ENCODE results near the gene GFOD1. TPM values are rescaled to one million over a fixed set of nuclear protein-coding genes. Genes with fewer than 3 reads are reported as not detected.

GFOD1 gene
- polyA plus RNA-seq, 2 of the 4 experiments (the other 2 are of a cell fraction), result 2.7 to 3.5 TPM

- CTCF ChIA-PET, result interaction anchor here (2.1 kb wide), 1 partner anchor 66 kb away, joined by 5 read pairs; the partner anchor contains the start of gene SIRT5
- ATAC-seq, result no peak
- no peak overlapping the region for H3K4me2 ChIP-seq
Observed at GRCh38 chr6:13508711-13509705, 21.6 kb upstream of the GFOD1 start.

GRCh38 chr6:13507306-13507860 is 20.0 kb upstream of the GFOD1 start:
- no peak overlapping the region for H3K4me3 ChIP-seq
- CTCF ChIA-PET, result interaction anchor here (0.7 kb wide), 1 partner anchor 12 kb away, joined by 3 read pairs; no protein-coding TSS in a partner anchor
- H3K9me3 ChIP-seq, result no peaks in the 10 kb centered on the region
- DNase-seq (ENCODE audit: low read depth in 1 of 2, low spot score in 1 of 2) (no peak), ATAC-seq (no peak), FAIRE-seq (no peak)
- H3K4me2 ChIP-seq, result no peak overlapping the region
- TF ChIP-seq GATA3 (IDR thresholded peaks at IDR 0.05; ENCODE audit: borderline replicate concordance) (no peak), HEYL (CRISPR knock-in tag; IDR thresholded peaks at IDR 0.05) (no peak), RARB (CRISPR knock-in tag; IDR thresholded peaks at IDR 0.05) (no peak), KDM1A (IDR thresholded peaks at IDR 0.05; ENCODE audit: low read depth) (no peak), SREBF2 (IDR thresholded peaks at IDR 0.05) (no peak), E2F6 (IDR thresholded peaks at IDR 0.05; ENCODE audit: borderline replicate concordance, low read depth) (no peak), TP53 (CRISPR knock-in tag; IDR thresholded peaks at IDR 0.05) (no peak), JUN (IDR thresholded peaks at IDR 0.05) (no peak), ZSCAN20 (CRISPR knock-in tag; IDR thresholded peaks at IDR 0.05) (no peak), CEBPB (IDR thresholded peaks at IDR 0.05) (no peak), HOXB5 (CRISPR knock-in tag; IDR thresholded peaks at IDR 0.05) (no peak)
- TF ChIP-seq, protein P1, sequence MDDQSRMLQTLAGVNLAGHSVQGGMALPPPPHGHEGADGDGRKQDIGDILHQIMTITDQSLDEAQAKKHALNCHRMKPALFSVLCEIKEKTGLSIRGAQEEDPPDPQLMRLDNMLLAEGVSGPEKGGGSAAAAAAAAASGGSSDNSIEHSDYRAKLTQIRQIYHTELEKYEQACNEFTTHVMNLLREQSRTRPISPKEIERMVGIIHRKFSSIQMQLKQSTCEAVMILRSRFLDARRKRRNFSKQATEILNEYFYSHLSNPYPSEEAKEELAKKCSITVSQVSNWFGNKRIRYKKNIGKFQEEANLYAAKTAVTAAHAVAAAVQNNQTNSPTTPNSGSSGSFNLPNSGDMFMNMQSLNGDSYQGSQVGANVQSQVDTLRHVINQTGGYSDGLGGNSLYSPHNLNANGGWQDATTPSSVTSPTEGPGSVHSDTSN (IDR thresholded peaks at IDR 0.05), result no peak
- whole genome bisulfite sequencing (ENCODE audit: missing lambda C conversion rate), result 52% methylated on average over 3 of the region's 3 CpGs
- no peak overlapping the region for H3K27ac ChIP-seq
- POLR2A ChIA-PET, result no interaction called here
- H3K4me1 ChIP-seq, result no peaks in the 10 kb centered on the region

More at GRCh38 chr6:13508711-13509705, 21.6 kb upstream of the GFOD1 start:
- FAIRE-seq, result no peak
- POLR2A ChIA-PET, result no interaction called here
- H3K27ac ChIP-seq, result no peak overlapping the region
- DNase-seq (ENCODE audit: low read depth in 1 of 2, low spot score in 1 of 2), result no peak
- no peaks in the 10 kb centered on the region for H3K9me3 ChIP-seq
- H3K4me1 ChIP-seq, result no peaks in the 10 kb centered on the region
- no peak for TF ChIP-seq USF2 (IDR thresholded peaks at IDR 0.05)
- 68% methylated on average over 13 of the region's 13 CpGs for WGBS (ENCODE audit: missing lambda C conversion rate)
- H3K4me3 ChIP-seq, result no peak overlapping the region

DNA sequence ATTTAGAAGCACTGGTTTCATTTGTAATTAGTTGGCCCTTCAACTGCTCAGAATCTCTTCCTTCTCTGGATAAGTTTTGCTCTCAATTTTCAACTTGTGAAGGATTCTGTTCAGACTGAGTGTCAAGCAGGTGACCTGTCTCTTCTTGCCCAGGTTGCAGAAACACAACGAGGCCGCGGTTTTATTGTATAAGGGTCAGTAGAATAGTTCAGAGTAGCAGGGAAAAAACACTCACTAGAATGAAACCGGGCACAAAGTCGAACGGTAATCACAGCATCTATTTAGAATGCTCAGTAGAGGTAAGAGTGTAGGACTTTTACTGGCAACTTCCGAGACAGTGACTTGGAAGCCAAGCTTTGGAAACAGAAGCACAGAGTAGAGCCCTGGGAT is 17.9 kb upstream of the GFOD1 start:
- H3K4me1 ChIP-seq, result no peaks in the 10 kb centered on the region
- H3K4me2 ChIP-seq, result no peak overlapping the region
- POLR2A ChIA-PET, result no interaction called here
- H3K4me3 ChIP-seq, result no peak overlapping the region
- no peak overlapping the region for H3K27ac ChIP-seq
- FAIRE-seq (no peak), DNase-seq (ENCODE audit: low read depth in 1 of 2, low spot score in 1 of 2) (no peak), ATAC-seq (no peak)
- TF ChIP-seq, protein P2, sequence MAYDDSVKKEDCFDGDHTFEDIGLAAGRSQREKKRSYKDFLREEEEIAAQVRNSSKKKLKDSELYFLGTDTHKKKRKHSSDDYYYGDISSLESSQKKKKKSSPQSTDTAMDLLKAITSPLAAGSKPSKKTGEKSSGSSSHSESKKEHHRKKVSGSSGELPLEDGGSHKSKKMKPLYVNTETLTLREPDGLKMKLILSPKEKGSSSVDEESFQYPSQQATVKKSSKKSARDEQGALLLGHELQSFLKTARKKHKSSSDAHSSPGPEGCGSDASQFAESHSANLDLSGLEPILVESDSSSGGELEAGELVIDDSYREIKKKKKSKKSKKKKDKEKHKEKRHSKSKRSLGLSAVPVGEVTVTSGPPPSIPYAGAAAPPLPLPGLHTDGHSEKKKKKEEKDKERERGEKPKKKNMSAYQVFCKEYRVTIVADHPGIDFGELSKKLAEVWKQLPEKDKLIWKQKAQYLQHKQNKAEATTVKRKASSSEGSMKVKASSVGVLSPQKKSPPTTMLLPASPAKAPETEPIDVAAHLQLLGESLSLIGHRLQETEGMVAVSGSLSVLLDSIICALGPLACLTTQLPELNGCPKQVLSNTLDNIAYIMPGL (CRISPR knock-in tag; IDR thresholded peaks at IDR 0.05; ENCODE audit: borderline replicate concordance), result no peak
- TF ChIP-seq ZSCAN20 (CRISPR knock-in tag; IDR thresholded peaks at IDR 0.05), result no peak
- TF ChIP-seq BHLHE40 (IDR thresholded peaks at IDR 0.05; ENCODE audit: low read depth, low read length), result no peak
- TF ChIP-seq FOXS1 (CRISPR knock-in tag; IDR thresholded peaks at IDR 0.05), result no peak
- TF ChIP-seq USF2 (IDR thresholded peaks at IDR 0.05), result no peak
- TF ChIP-seq NPAS2 (CRISPR knock-in tag; IDR thresholded peaks at IDR 0.05; ENCODE audit: borderline replicate concordance), result no peak
- TF ChIP-seq HOXB13 (CRISPR knock-in tag; IDR thresholded peaks at IDR 0.05; ENCODE audit: low read depth), result no peak
- TF ChIP-seq MAZ (IDR thresholded peaks at IDR 0.05; ENCODE audit: borderline replicate concordance, low read depth, low read length), result no peak
- TF ChIP-seq RNF2 (IDR thresholded peaks at IDR 0.05; ENCODE audit: borderline replicate concordance, low read depth), result no peak
- no peak for TF ChIP-seq HEYL (CRISPR knock-in tag; IDR thresholded peaks at IDR 0.05)
- TF ChIP-seq HOXB5 (CRISPR knock-in tag; IDR thresholded peaks at IDR 0.05), result no peak
- TF ChIP-seq MAFK (IDR thresholded peaks at IDR 0.05; ENCODE audit: partially characterized antibody), result no peak
- TF ChIP-seq PHF8 (IDR thresholded peaks at IDR 0.05; ENCODE audit: borderline replicate concordance, low read depth), result no peak
- TF ChIP-seq TFCP2L1 (CRISPR knock-in tag; IDR thresholded peaks at IDR 0.05), result no peak
- no peak for TF ChIP-seq CEBPB (IDR thresholded peaks at IDR 0.05)
- no peak for TF ChIP-seq CBX2 (IDR thresholded peaks at IDR 0.05; ENCODE audit: borderline replicate concordance, low read depth)
- 81% methylated on average over 7 of the region's 7 CpGs for WGBS (ENCODE audit: missing lambda C conversion rate)
- no peaks in the 10 kb centered on the region for H3K9me3 ChIP-seq
- CTCF ChIA-PET, result no interaction called here

Measured in A549 (cell line).